IMR-90 (cell line): Measurements from ENCODE around the gene LARP4B.

ENCODE experiments used
- MAFK ChIP-seq: IDR thresholded peaks from 2 replicates; pipeline ENCODE4 v1.6.1; 2012; ENCODE audit warnings: low read depth, low read length, improper control_type of control experiment
- MAZ ChIP-seq: IDR thresholded peaks from 2 replicates; pipeline ENCODE4 v1.6.1; 2012; ENCODE audit warnings: low read depth, mild to moderate bottlenecking, low read length, improper control_type of control experiment, moderate library complexity, borderline replicate concordance
- MXI1 ChIP-seq: IDR thresholded peaks from 2 replicates; pipeline ENCODE4 v1.6.1; 2012; ENCODE audit warnings: low read depth, mild to moderate bottlenecking, low read length, moderate library complexity, borderline replicate concordance
- NFE2L2 ChIP-seq: fragments of 150-350 bp; IDR thresholded peaks from 2 replicates; pipeline ENCODE4 v1.6.1; 2016; ENCODE audit warnings: low read depth, mild to moderate bottlenecking, low read length
- POLR2A ChIP-seq: IDR thresholded peaks from 2 replicates; pipeline ENCODE4 v1.6.1; 2012; ENCODE audit warnings: mild to moderate bottlenecking, low read depth, low read length
- RAD21 ChIP-seq: IDR thresholded peaks from 2 replicates; pipeline ENCODE4 v1.6.1; 2012; ENCODE audit warnings: low read length, improper control_type of control experiment
- RFX5 ChIP-seq: IDR thresholded peaks from 2 replicates; pipeline ENCODE4 v1.8.0; 2012; ENCODE audit warnings: low read depth, mild to moderate bottlenecking, low read length, moderate library complexity
- TF ChIP-seq, protein P1 (sequence below): conservative IDR thresholded peaks from 2 replicates; pipeline ENCODE4 v1.5.1; 2012; ENCODE audit warnings: mild to moderate bottlenecking, low read depth, low read length, improper control_type of control experiment
- TF ChIP-seq, protein P2 (sequence below): fragments of 150-350 bp; IDR thresholded peaks from 2 replicates; pipeline ENCODE4 v1.6.1; 2017; ENCODE audit warnings: mild to moderate bottlenecking, antibody characterized with exemption, low read length, low read depth

DNA sequence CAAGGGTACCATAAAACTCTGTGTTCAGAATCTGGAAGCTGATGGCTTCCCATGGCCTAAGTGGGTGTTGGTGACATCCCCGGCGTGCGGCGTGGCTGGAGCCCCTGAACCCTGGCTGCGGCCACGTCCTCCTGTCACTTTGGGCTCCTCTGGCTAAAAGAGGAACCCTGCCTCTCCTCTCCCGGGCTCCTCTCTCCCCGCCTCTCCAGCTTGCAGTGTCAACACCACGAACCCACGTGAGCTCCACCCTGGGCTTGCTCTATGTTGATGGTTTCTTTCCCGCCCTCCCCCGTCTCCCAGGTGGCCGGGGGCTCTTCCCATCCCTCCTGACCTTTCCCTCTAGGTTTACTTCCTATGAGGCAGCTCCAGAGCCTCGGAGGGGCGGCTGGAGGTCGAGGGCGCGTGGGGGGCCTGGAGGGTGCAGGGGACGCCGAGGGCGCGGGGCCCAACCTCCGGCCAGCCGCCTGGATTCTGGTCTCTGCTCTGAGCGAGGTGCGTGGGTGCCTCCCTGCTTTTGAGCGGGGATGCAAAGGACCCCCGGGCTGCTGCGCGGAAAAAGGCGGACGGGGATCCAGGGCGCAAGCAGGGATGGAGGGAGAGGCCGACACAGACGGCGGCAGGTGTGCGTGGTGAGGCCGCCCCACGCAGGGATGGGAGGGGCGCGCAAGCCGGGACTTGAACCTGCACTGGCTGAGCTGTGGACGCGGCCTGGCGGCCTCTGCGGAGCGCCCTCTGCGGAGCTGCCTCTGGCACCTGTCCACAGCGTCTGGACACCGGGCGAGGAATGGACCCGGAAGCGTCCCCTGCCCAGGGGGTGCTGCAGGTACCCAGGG, 126.5 kb downstream of the LARP4B start:
- no peak for TF ChIP-seq RAD21
- TF ChIP-seq, protein P1, sequence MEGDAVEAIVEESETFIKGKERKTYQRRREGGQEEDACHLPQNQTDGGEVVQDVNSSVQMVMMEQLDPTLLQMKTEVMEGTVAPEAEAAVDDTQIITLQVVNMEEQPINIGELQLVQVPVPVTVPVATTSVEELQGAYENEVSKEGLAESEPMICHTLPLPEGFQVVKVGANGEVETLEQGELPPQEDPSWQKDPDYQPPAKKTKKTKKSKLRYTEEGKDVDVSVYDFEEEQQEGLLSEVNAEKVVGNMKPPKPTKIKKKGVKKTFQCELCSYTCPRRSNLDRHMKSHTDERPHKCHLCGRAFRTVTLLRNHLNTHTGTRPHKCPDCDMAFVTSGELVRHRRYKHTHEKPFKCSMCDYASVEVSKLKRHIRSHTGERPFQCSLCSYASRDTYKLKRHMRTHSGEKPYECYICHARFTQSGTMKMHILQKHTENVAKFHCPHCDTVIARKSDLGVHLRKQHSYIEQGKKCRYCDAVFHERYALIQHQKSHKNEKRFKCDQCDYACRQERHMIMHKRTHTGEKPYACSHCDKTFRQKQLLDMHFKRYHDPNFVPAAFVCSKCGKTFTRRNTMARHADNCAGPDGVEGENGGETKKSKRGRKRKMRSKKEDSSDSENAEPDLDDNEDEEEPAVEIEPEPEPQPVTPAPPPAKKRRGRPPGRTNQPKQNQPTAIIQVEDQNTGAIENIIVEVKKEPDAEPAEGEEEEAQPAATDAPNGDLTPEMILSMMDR: no peak
- no peak for TF ChIP-seq MAFK
- TF ChIP-seq MAZ: no peak
- TF ChIP-seq MXI1: no peak
- TF ChIP-seq, protein P2, sequence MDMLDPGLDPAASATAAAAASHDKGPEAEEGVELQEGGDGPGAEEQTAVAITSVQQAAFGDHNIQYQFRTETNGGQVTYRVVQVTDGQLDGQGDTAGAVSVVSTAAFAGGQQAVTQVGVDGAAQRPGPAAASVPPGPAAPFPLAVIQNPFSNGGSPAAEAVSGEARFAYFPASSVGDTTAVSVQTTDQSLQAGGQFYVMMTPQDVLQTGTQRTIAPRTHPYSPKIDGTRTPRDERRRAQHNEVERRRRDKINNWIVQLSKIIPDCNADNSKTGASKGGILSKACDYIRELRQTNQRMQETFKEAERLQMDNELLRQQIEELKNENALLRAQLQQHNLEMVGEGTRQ: no peak
- no peak for TF ChIP-seq POLR2A
- no peak for TF ChIP-seq RFX5
- TF ChIP-seq NFE2L2: no peak
